ENCODE results near the gene ZNRF2. TPM values are rescaled to one million over a fixed set of nuclear protein-coding genes. Genes with fewer than 3 reads are reported as not detected.

Gene ZNRF2
- total and polyA plus RNA-seq, 2 of the 13 experiments (the other 11 are each of a cell fraction or from before 2014, with no cell fraction given) = 3.5 to 7.7 TPM

GRCh38 chr7:30245913-30246312 lies 38.5 kb upstream of the ZNRF2 start:
- Histone ChIP-seq H3K4me3 (replicated peaks in 1 of 3; ENCODE audit: insufficient read depth in 1 of 3, low read depth in 2 of 3, low read length in 3 of 3) (no peak overlapping the region), H3K27me3 (ENCODE audit: control insufficient read depth in 1 of 2, insufficient read depth in 2 of 2, low read length in 2 of 2) (no peaks in the 10 kb centered on the region), H2AFZ (ENCODE audit: low read length) (no peak overlapping the region), H3K9ac (ENCODE audit: insufficient read depth, low read depth, low read length) (no peak overlapping the region), H3K36me3 (replicated peaks in 1 of 2; ENCODE audit: control insufficient read depth in 1 of 2, insufficient read depth in 2 of 2, low read length in 2 of 2) (no peaks in the 10 kb centered on the region), H3K79me2 (ENCODE audit: insufficient read depth, low read length) (no peaks in the 10 kb centered on the region), H3K27ac (ENCODE audit: extremely low read length, insufficient read depth, low read length) (no peak overlapping the region), H3K9me3 (ENCODE audit: low read length) (no peaks in the 10 kb centered on the region), H3K4me2 (ENCODE audit: low read depth, low read length) (no peak overlapping the region), H4K20me1 (ENCODE audit: insufficient read depth, low read length) (no peaks in the 10 kb centered on the region), H3K4me1 (ENCODE audit: insufficient read depth, low read length) (peaks cover 57% of the 10 kb centered on the region)
- ChIA-PET CTCF (ENCODE audit: low intra/inter-chr PET ratio, low total read pairs) (no interaction called here), POLR2A (no interaction called here)
- in situ Hi-C loops (cut with HindIII; ENCODE audit: extremely low pct_ligation_motif_present, low pct_unique_long_range_greater_than_20kb) = no loop called here
- 0 out of 2 replicates have a peak, but pooled peaks have one; percentile 11 for TF ChIP-seq CTCF (CRISPR knock-in tag; IDR thresholded peaks at IDR 0.05)
- no peak for TF ChIP-seq ZNF280B (CRISPR knock-in tag; IDR thresholded peaks at IDR 0.05; ENCODE audit: borderline replicate concordance)
- FAIRE-seq (no peak), ATAC-seq (peak; percentile 81), DNase-seq (ENCODE audit: low spot score) (no peak)
- BruUV-seq (replicated peaks) = no TSS peak
- 58% methylated on average over 2 of the region's 7 CpGs for WGBS (ENCODE audit: low lambda C conversion rate)
- intact Hi-C loops (cut with micrococcal nuclease; ENCODE audit: unreplicated experiment) = no loop called here

GRCh38 chr7:30246392-30246791 lies 38.0 kb upstream of the ZNRF2 start:
- Histone ChIP-seq H3K27me3 (ENCODE audit: control insufficient read depth in 1 of 2, insufficient read depth in 2 of 2, low read length in 2 of 2) (no peaks in the 10 kb centered on the region), H3K9me3 (ENCODE audit: low read length) (no peaks in the 10 kb centered on the region), H4K20me1 (ENCODE audit: insufficient read depth, low read length) (no peaks in the 10 kb centered on the region), H3K4me2 (ENCODE audit: low read depth, low read length) (no peak overlapping the region), H3K79me2 (ENCODE audit: insufficient read depth, low read length) (no peaks in the 10 kb centered on the region), H3K36me3 (replicated peaks in 1 of 2; ENCODE audit: control insufficient read depth in 1 of 2, insufficient read depth in 2 of 2, low read length in 2 of 2) (no peaks in the 10 kb centered on the region), H3K4me1 (ENCODE audit: insufficient read depth, low read length) (peaks cover 57% of the 10 kb centered on the region), H3K9ac (ENCODE audit: insufficient read depth, low read depth, low read length) (no peak overlapping the region), H3K27ac (ENCODE audit: extremely low read length, insufficient read depth, low read length) (no peak overlapping the region), H2AFZ (ENCODE audit: low read length) (no peak overlapping the region), H3K4me3 (replicated peaks in 1 of 3; ENCODE audit: insufficient read depth in 1 of 3, low read depth in 2 of 3, low read length in 3 of 3) (no peak overlapping the region)
- no peak for DNase-seq (ENCODE audit: low spot score)
- BruUV-seq (replicated peaks) = no TSS peak
- ChIA-PET CTCF (ENCODE audit: low intra/inter-chr PET ratio, low total read pairs) (no interaction called here), POLR2A (no interaction called here)
- ATAC-seq = no peak
- in situ Hi-C loops (cut with HindIII; ENCODE audit: extremely low pct_ligation_motif_present, low pct_unique_long_range_greater_than_20kb) (no loop called here), intact Hi-C loops (cut with micrococcal nuclease; ENCODE audit: unreplicated experiment) (no loop called here)
- WGBS (ENCODE audit: low lambda C conversion rate) = 87% methylated on average over 6 of the region's 8 CpGs
- no peak for FAIRE-seq
- TF ChIP-seq HIVEP1 (CRISPR knock-in tag; IDR thresholded peaks at IDR 0.05) (no peak), ATAD3A (CRISPR knock-in tag; IDR thresholded peaks at IDR 0.05) (no peak), ZNF12 (CRISPR knock-in tag; IDR thresholded peaks at IDR 0.05) (no peak), MAFF (IDR thresholded peaks at IDR 0.05; ENCODE audit: low read depth, low read length) (peak; percentile 48), MAFK (conservative IDR thresholded peaks at IDR 0.05 in 1 of 2, IDR thresholded peaks at IDR 0.05 in 1 of 2; ENCODE audit: low read length in 2 of 2) (peak; percentile 33 to 53; a peak in 3 of 4 replicates), PHF8 (CRISPR knock-in tag; IDR thresholded peaks at IDR 0.05) (no peak), UBTF (CRISPR knock-in tag; IDR thresholded peaks at IDR 0.05) (no peak)

All from HepG2 (cell line).